Measurements from ENCODE around the gene TLL2.
"Not testable (repeated sequence)": the region's sequence is repeated elsewhere in the genome, so short reads cannot be mapped to it uniquely, and the experiment has no call there.

TLL2 gene

GRCh38 chr10:96513698-96514561 is at the start of gene TLL2:
TSS of gene TLL2 (minus strand) at chr10:96513926. CDS start at chr10:96513685, 241 bp downstream.
- DNase-seq (ENCODE audit: low read depth): peak; percentile 27

GRCh38 chr10:96560966-96561887 is 47.5 kb upstream of the TLL2 start:
- no peak for DNase-seq (ENCODE audit: low read depth)

GRCh38 chr10:96560489-96560888 is 46.8 kb upstream of the TLL2 start:
- DNase-seq (ENCODE audit: low read depth): no peak

- DNase-seq (ENCODE audit: low read depth): no peak
Measured at GRCh38 chr10:96556003-96556402, 42.3 kb upstream of the TLL2 start.

- no peak for DNase-seq (ENCODE audit: low read depth)
Measured at GRCh38 chr10:96555330-96555729, 41.6 kb upstream of the TLL2 start.

GRCh38 chr10:96548589-96548988 is 34.9 kb upstream of the TLL2 start:
- no peak for DNase-seq (ENCODE audit: low read depth)

GRCh38 chr10:96545558-96545957 is 31.8 kb upstream of the TLL2 start:
- not testable (repeated sequence) for DNase-seq (ENCODE audit: low read depth)

- DNase-seq (ENCODE audit: low read depth): no peak
Measured at GRCh38 chr10:96541921-96542320, 28.2 kb upstream of the TLL2 start.

- DNase-seq (ENCODE audit: low read depth): no peak
Measured at GRCh38 chr10:96540240-96540639, 26.5 kb upstream of the TLL2 start.

GRCh38 chr10:96538683-96539082 is 25.0 kb upstream of the TLL2 start:
- no peak for DNase-seq (ENCODE audit: low read depth)

GRCh38 chr10:96536129-96536528 is 22.4 kb upstream of the TLL2 start:
- no peak for DNase-seq (ENCODE audit: low read depth)

GRCh38 chr10:96532523-96532922 is 18.8 kb upstream of the TLL2 start:
- DNase-seq (ENCODE audit: low read depth): no peak

GRCh38 chr10:96529634-96530279 is 16.0 kb upstream of the TLL2 start:
- no peak for DNase-seq (ENCODE audit: low read depth)

- DNase-seq (ENCODE audit: low read depth): no peak
Measured at GRCh38 chr10:96524741-96525140, 11.0 kb upstream of the TLL2 start.

- DNase-seq (ENCODE audit: low read depth): no peak
Measured at GRCh38 chr10:96517284-96517683, 3.6 kb upstream of the TLL2 start.

- no peak for DNase-seq (ENCODE audit: low read depth)
Measured at GRCh38 chr10:96516337-96516736, 2.6 kb upstream of the TLL2 start.

GRCh38 chr10:96513305-96513697 is 425 bp downstream of the TLL2 start:
- DNase-seq (ENCODE audit: low read depth): peak; percentile 14

- DNase-seq (ENCODE audit: low read depth): no peak
Measured at GRCh38 chr10:96512524-96513304, 1.0 kb downstream of the TLL2 start.

GRCh38 chr10:96511044-96511945 is 2.4 kb downstream of the TLL2 start:
- DNase-seq (ENCODE audit: low read depth): no peak

GRCh38 chr10:96509017-96509641 is 4.6 kb downstream of the TLL2 start:
- DNase-seq (ENCODE audit: low read depth): no peak
